CD4-positive, alpha-beta T cell treated with Interleukin-1 beta for 1 hour (primary cell): ENCODE data around the gene ACACA.
"Not testable (repeated sequence)": the region's sequence is repeated elsewhere in the genome, so short reads cannot be mapped to it uniquely, and the experiment has no call there.

Experiments
- DNase-seq, 2 donors: peaks; one replicate each; pipeline ENCODE4 v3.0.0-alpha.2; 2020 to 2022

Gene ACACA

GRCh38 chr17:37088913-37089312 lies 317.7 kb downstream of the ACACA start:
- DNase-seq, result no peak

GRCh38 chr17:37088459-37088858 lies 318.2 kb downstream of the ACACA start:
- peak; percentile 17 to 31 for DNase-seq

GRCh38 chr17:37087683-37088082 lies 319.0 kb downstream of the ACACA start:
- DNase-seq, result no peak

GRCh38 chr17:37086948-37087347 lies 319.7 kb downstream of the ACACA start:
- no peak for DNase-seq

- DNase-seq, result no peak
Observed at GRCh38 chr17:37086334-37086733, 320.3 kb downstream of the ACACA start.

- DNase-seq, result no peak
Observed at GRCh38 chr17:37084372-37084771, 322.3 kb downstream of the ACACA start.

- no peak for DNase-seq
Observed at GRCh38 chr17:37083456-37083855, 323.2 kb downstream of the ACACA start.

GRCh38 chr17:37082985-37083384 lies 323.7 kb downstream of the ACACA start:
- DNase-seq, result no peak

GRCh38 chr17:37082311-37082860 lies 324.2 kb downstream of the ACACA start:
- DNase-seq, result no peak

GRCh38 chr17:37081287-37081686 lies 325.3 kb downstream of the ACACA start:
- DNase-seq, result no peak

GRCh38 chr17:37079735-37080134 lies 326.9 kb downstream of the ACACA start:
- no peak for DNase-seq

- DNase-seq, result no peak
Observed at GRCh38 chr17:37079065-37079708, 327.4 kb downstream of the ACACA start.

GRCh38 chr17:37073464-37073863 lies 333.2 kb downstream of the ACACA start:
- DNase-seq, result not testable (repeated sequence)

- DNase-seq, result no peak
Observed at GRCh38 chr17:37069087-37069486, 337.5 kb downstream of the ACACA start.

- no peak for DNase-seq
Observed at GRCh38 chr17:37068266-37068665, 338.4 kb downstream of the ACACA start.

GRCh38 chr17:37067555-37068111 lies 339.0 kb downstream of the ACACA start:
- DNase-seq, result no peak

- DNase-seq, result no peak
Observed at GRCh38 chr17:37066322-37067255, 340.0 kb downstream of the ACACA start.

- no peak for DNase-seq
Observed at GRCh38 chr17:37065486-37066321, 340.9 kb downstream of the ACACA start.

- no peak for DNase-seq
Observed at GRCh38 chr17:37064956-37065355, 341.7 kb downstream of the ACACA start.

- no peak for DNase-seq
Observed at GRCh38 chr17:37064206-37064605, 342.4 kb downstream of the ACACA start.

- DNase-seq, result no peak
Observed at GRCh38 chr17:37062021-37062420, 344.6 kb downstream of the ACACA start.

GRCh38 chr17:37060928-37061327 lies 345.7 kb downstream of the ACACA start:
- no peak for DNase-seq

GRCh38 chr17:37060094-37060493 lies 346.5 kb downstream of the ACACA start:
- DNase-seq, result no peak
